BLaER1 (cell line): Measurements from ENCODE around the gene GALK1.
A peak's percentile ranks its signal among the peaks of the same experiment; 100 is the strongest.
"Not testable (repeated sequence)": the region's sequence is repeated elsewhere in the genome, so short reads cannot be mapped to it uniquely, and the experiment has no call there.

ENCODE experiments used
- H3K27ac ChIP-seq: shearing (Covaris generic); formaldehyde crosslinking; 2 replicates; pipeline ENCODE4 v1.8.1; 2022
- H3K27me3 ChIP-seq: shearing (Covaris generic); formaldehyde crosslinking; 2 replicates; pipeline ENCODE4 v1.8.1; 2022
- H3K36me3 ChIP-seq: shearing (Covaris generic); formaldehyde crosslinking; 2 replicates; pipeline ENCODE4 v1.8.1; 2022
- H3K4me1 ChIP-seq: shearing (Covaris generic); formaldehyde crosslinking; 2 replicates; pipeline ENCODE4 v1.8.1; 2022
- H3K4me2 ChIP-seq: shearing (Covaris generic); formaldehyde crosslinking; 2 replicates; pipeline ENCODE4 v1.8.1; 2022
- H3K4me3 ChIP-seq: shearing (Covaris generic); formaldehyde crosslinking; 2 replicates; pipeline ENCODE4 v1.8.1; 2022
- H3K9ac ChIP-seq: shearing (Covaris generic); formaldehyde crosslinking; 2 replicates; pipeline ENCODE4 v1.8.1; 2022
- H3K9me3 ChIP-seq: shearing (Covaris generic); formaldehyde crosslinking; 2 replicates; pipeline ENCODE4 v1.8.1; 2022
- H4K20me1 ChIP-seq: shearing (Covaris generic); formaldehyde crosslinking; 2 replicates; pipeline ENCODE4 v1.8.1; 2022
- Cebpa-rat ChIP-seq: shearing (Covaris generic); IDR thresholded peaks from 2 replicates; pipeline ENCODE4 v1.8.1; 2022

Gene GALK1

GRCh38 chr17:75785016-75785890 is 20.3 kb upstream of the GALK1 start:
- Histone ChIP-seq H3K4me1 (peaks cover 60% of the 10 kb centered on the region), H3K27ac (peak overlapping the region; percentile 100), H3K9ac (peak overlapping the region; percentile 99), H3K4me3 (peak overlapping the region; percentile 79), H3K36me3 (peaks cover 29% of the 10 kb centered on the region), H3K27me3 (no peaks in the 10 kb centered on the region), H3K4me2 (peak overlapping the region; percentile 98), H4K20me1 (peaks cover 20% of the 10 kb centered on the region), H3K9me3 (no peaks in the 10 kb centered on the region)
- no peak for TF ChIP-seq Cebpa-rat

- Histone ChIP-seq H3K27ac (peak within 1 kb of the TSS; percentile 100), H3K4me1 (peaks cover 64% of the 10 kb centered on the region), H3K9ac (peak within 1 kb of the TSS; percentile 99), H3K36me3 (peaks cover 23% of the 10 kb centered on the region; the same call in 1 of the 2 replicates), H3K27me3 (no peaks in the 10 kb centered on the region), H3K9me3 (no peaks in the 10 kb centered on the region), H3K4me3 (peak within 1 kb of the TSS; percentile 79), H4K20me1 (peaks cover 14% of the 10 kb centered on the region), H3K4me2 (peak within 1 kb of the TSS; percentile 98)
- TF ChIP-seq Cebpa-rat, result no peak
Observed at GRCh38 chr17:75784473-75785015, 19.6 kb upstream of the GALK1 start, which contains the start of gene UNK. Gene UNK, plus strand, starts transcription at chr17:75784806. Its CDS starts 75 bp downstream, at chr17:75784881.

- Histone ChIP-seq H3K9me3 (no peaks in the 10 kb centered on the region), H3K36me3 (peaks cover 19% of the 10 kb centered on the region), H3K27me3 (no peaks in the 10 kb centered on the region), H3K4me1 (peaks cover 64% of the 10 kb centered on the region), H3K9ac (peak overlapping the region; percentile 99), H3K4me2 (peak overlapping the region; percentile 98), H4K20me1 (peaks cover 15% of the 10 kb centered on the region), H3K4me3 (peak overlapping the region; percentile 79), H3K27ac (peak overlapping the region; percentile 100)
- TF ChIP-seq Cebpa-rat, result no peak
Observed at GRCh38 chr17:75783803-75784472, 18.9 kb upstream of the GALK1 start.

GRCh38 chr17:75783069-75783783 is 18.2 kb upstream of the GALK1 start:
- peak overlapping the region; percentile 99 for H3K9ac ChIP-seq

GRCh38 chr17:75779987-75780889 is 15.2 kb upstream of the GALK1 start:
- Histone ChIP-seq H3K27ac (no peak overlapping the region), H3K9me3 (no peaks in the 10 kb centered on the region; the same call in 1 of the 2 replicates), H3K4me2 (peak overlapping the region; percentile 29; the same call in 1 of the 2 replicates), H3K36me3 (peaks cover 38% of the 10 kb centered on the region), H3K27me3 (no peaks in the 10 kb centered on the region), H4K20me1 (peaks cover 43% of the 10 kb centered on the region), H3K9ac (no peak overlapping the region), H3K4me3 (no peak overlapping the region), H3K4me1 (peaks cover 56% of the 10 kb centered on the region)
- TF ChIP-seq Cebpa-rat, result no peak

More at GRCh38 chr17:75783069-75783783, 18.2 kb upstream of the GALK1 start:
- Histone ChIP-seq H3K4me1 (peaks cover 64% of the 10 kb centered on the region), H4K20me1 (peaks cover 15% of the 10 kb centered on the region), H3K36me3 (peaks cover 23% of the 10 kb centered on the region), H3K4me2 (peak overlapping the region; percentile 98), H3K9me3 (no peaks in the 10 kb centered on the region; the same call in 1 of the 2 replicates), H3K27ac (peak overlapping the region; percentile 100), H3K27me3 (no peaks in the 10 kb centered on the region), H3K4me3 (no peak overlapping the region)
- TF ChIP-seq Cebpa-rat, result no peak

GRCh38 chr17:75779250-75779986 is 14.4 kb upstream of the GALK1 start:
- H3K4me1 ChIP-seq, result peaks cover 56% of the 10 kb centered on the region
- peaks cover 51% of the 10 kb centered on the region for H4K20me1 ChIP-seq
- H3K36me3 ChIP-seq, result peaks cover 46% of the 10 kb centered on the region
- no peaks in the 10 kb centered on the region for H3K27me3 ChIP-seq
- H3K9ac ChIP-seq, result peak overlapping the region; percentile 99
- H3K9me3 ChIP-seq, result no peaks in the 10 kb centered on the region; the same call in 1 of the 2 replicates
- peak overlapping the region; percentile 87; the same call in 1 of the 2 replicates for H3K4me2 ChIP-seq
- peak overlapping the region; percentile 99 for H3K27ac ChIP-seq
- TF ChIP-seq Cebpa-rat, result no peak
- peak overlapping the region; percentile 96 for H3K4me3 ChIP-seq

- H4K20me1 ChIP-seq, result peaks cover 57% of the 10 kb centered on the region
- peaks cover 52% of the 10 kb centered on the region for H3K36me3 ChIP-seq
- no peak for TF ChIP-seq Cebpa-rat
Observed at GRCh38 chr17:75778861-75779249, 13.9 kb upstream of the GALK1 start.

GRCh38 chr17:75778066-75778860 is 13.3 kb upstream of the GALK1 start:
- H4K20me1 ChIP-seq, result peaks cover 63% of the 10 kb centered on the region
- peak overlapping the region; percentile 99 for H3K9ac ChIP-seq
- H3K4me1 ChIP-seq, result peaks cover 46% of the 10 kb centered on the region
- peak overlapping the region; percentile 87 for H3K4me2 ChIP-seq
- not testable (repeated sequence) for H3K27me3 ChIP-seq, H3K9me3 ChIP-seq
- H3K36me3 ChIP-seq, result peaks cover 58% of the 10 kb centered on the region
- peak overlapping the region; percentile 99 for H3K27ac ChIP-seq
- H3K4me3 ChIP-seq, result peak overlapping the region; percentile 96

More at GRCh38 chr17:75778861-75779249, 13.9 kb upstream of the GALK1 start:
- peak overlapping the region; percentile 87 for H3K4me2 ChIP-seq
- H3K9ac ChIP-seq, result peak overlapping the region; percentile 99
- no peaks in the 10 kb centered on the region; the same call in 1 of the 2 replicates for H3K9me3 ChIP-seq
- peak overlapping the region; percentile 96 for H3K4me3 ChIP-seq
- H3K4me1 ChIP-seq, result peaks cover 52% of the 10 kb centered on the region
- H3K27ac ChIP-seq, result peak overlapping the region; percentile 99
- no peaks in the 10 kb centered on the region for H3K27me3 ChIP-seq
